ENCODE data around the gene RBMS1. TPM values are rescaled to one million over a fixed set of nuclear protein-coding genes. Genes with fewer than 3 reads are reported as not detected.

Gene RBMS1
- total and polyA plus RNA-seq, 2 of the 13 experiments (the other 11 are each of a cell fraction or from before 2014, with no cell fraction given), result 55.5 to 110 TPM

- TF ChIP-seq ZNF770 (CRISPR knock-in tag; IDR thresholded peaks at IDR 0.05) (no peak), CCDC6 (CRISPR knock-in tag; IDR thresholded peaks at IDR 0.05) (no peak), ATF4 (CRISPR knock-in tag; IDR thresholded peaks at IDR 0.05) (no peak), ZGPAT (CRISPR knock-in tag; IDR thresholded peaks at IDR 0.05) (no peak)
Measured at GRCh38 chr2:160363055-160363454, 130.6 kb downstream of the RBMS1 start (continued).

GRCh38 chr2:160362541-160362940 lies 131.1 kb downstream of the RBMS1 start:
- no peaks in the 10 kb centered on the region; the same call in 1 of the 2 replicates for H4K20me1 ChIP-seq (ENCODE audit: insufficient read depth, low read length)
- peaks cover 8 to 27% of the 10 kb centered on the region in 2 experiments; a peak in 4 of 5 replicates for H3K36me3 ChIP-seq (replicated peaks in 1 of 2; ENCODE audit: control insufficient read depth in 1 of 2, insufficient read depth in 2 of 2, low read length in 2 of 2)
- ATAC-seq (no peak), DNase-seq (ENCODE audit: low spot score) (no peak), FAIRE-seq (no peak)
- in situ Hi-C loops (cut with HindIII; ENCODE audit: extremely low pct_ligation_motif_present, low pct_unique_long_range_greater_than_20kb) (no loop called here), intact Hi-C loops (cut with micrococcal nuclease; ENCODE audit: unreplicated experiment) (no loop called here)
- H3K4me2 ChIP-seq (ENCODE audit: low read depth, low read length), result no peak overlapping the region
- peaks cover 3% of the 10 kb centered on the region for H3K79me2 ChIP-seq (ENCODE audit: insufficient read depth, low read length)
- H3K27ac ChIP-seq (ENCODE audit: extremely low read length, insufficient read depth, low read length), result no peak overlapping the region
- H3K4me3 ChIP-seq (replicated peaks in 1 of 3; ENCODE audit: insufficient read depth in 1 of 3, low read depth in 2 of 3, low read length in 3 of 3), result no peak overlapping the region
- H3K4me1 ChIP-seq (ENCODE audit: insufficient read depth, low read length), result no peaks in the 10 kb centered on the region
- TF ChIP-seq TCF7 (IDR thresholded peaks at IDR 0.05; ENCODE audit: low read depth) (no peak), ZNF558 (CRISPR knock-in tag; IDR thresholded peaks at IDR 0.05; ENCODE audit: borderline replicate concordance) (no peak)
- no peak overlapping the region for H2AFZ ChIP-seq (ENCODE audit: low read length)
- ChIA-PET CTCF (ENCODE audit: low intra/inter-chr PET ratio, low total read pairs) (no interaction called here), POLR2A (no interaction called here)
- 96% methylated on average over 2 of the region's 2 CpGs for WGBS (ENCODE audit: low lambda C conversion rate)
- BruUV-seq (replicated peaks), result no TSS peak
- H3K9ac ChIP-seq (ENCODE audit: insufficient read depth, low read depth, low read length), result no peak overlapping the region
- no peaks in the 10 kb centered on the region for H3K27me3 ChIP-seq (ENCODE audit: control insufficient read depth in 1 of 2, insufficient read depth in 2 of 2, low read length in 2 of 2)
- H3K9me3 ChIP-seq (ENCODE audit: low read length), result no peaks in the 10 kb centered on the region

All from HepG2 (cell line).